H1 (cell line): ENCODE results near the gene ZC3H14. TPM values are rescaled to one million over a fixed set of nuclear protein-coding genes. Genes with fewer than 3 reads are reported as not detected.

Experiments
- ATF3 ChIP-seq: IDR thresholded peaks from 2 replicates; pipeline ENCODE4 v1.6.1; 2011; ENCODE audit warnings: low read depth, mild to moderate bottlenecking, low read length; ENCODE audit not compliant: insufficient read depth
- EZH2 ChIP-seq: fragments of 200-600 bp; sonication (generic); IDR thresholded peaks from 2 replicates; pipeline ENCODE4 v1.7.1; 2012; ENCODE audit warnings: low read depth, mild to moderate bottlenecking, moderate library complexity, low read length, inconsistent platforms; ENCODE audit not compliant: severe bottlenecking
- GABPA ChIP-seq: IDR thresholded peaks from 2 replicates; pipeline ENCODE4 v1.6.1; 2011; ENCODE audit warnings: mild to moderate bottlenecking, low read length, moderate library complexity, borderline replicate concordance; ENCODE audit not compliant: insufficient read depth
- RXRA ChIP-seq: IDR thresholded peaks from 2 replicates; pipeline ENCODE4 v1.6.1; 2011; ENCODE audit warnings: low read depth, mild to moderate bottlenecking, low read length, moderate library complexity; ENCODE audit not compliant: insufficient read depth
- SRF ChIP-seq: IDR thresholded peaks from 2 replicates; pipeline ENCODE4 v1.6.1; 2011; ENCODE audit warnings: mild to moderate bottlenecking, low read depth, low read length, moderate library complexity
- polyA plus RNA-seq, 7 experiments: library from polyadenylated mRNA; depleted of rRNA in 3 of 7; stranded (reverse) in 5 of 7; unstranded in 2 of 7; fragments of >200 nt in 5 of 7; fragments of 200-250 nt in 2 of 7; gene quantifications; 1 replicate in 5 of 7; 2 replicates in 1 of 7; 4 replicates in 1 of 7; pipeline versions ENCODE4 v1.2.1 to v1.2.3, GENCODE V29; 2011 to 2013; ENCODE audit warnings: missing spikeins in 2 of 7, mixed read lengths in 2 of 7
- total RNA-seq: library from RNA; stranded (reverse); fragmentation: NEBNext Ultra II Directional; extraction: Animal tissue kit (Norgen Biotek cat#: 25700); gene quantifications from 2 replicates; pipeline ENCODE4 v1.2.1, GENCODE V29; 2021

The ZC3H14 gene
- total and polyA plus RNA-seq, 2 of the 8 experiments (the other 6 are each of a cell fraction or from before 2014, with no cell fraction given), result 86.0 to 99.1 TPM

- TF ChIP-seq RXRA, result no peak
- no peak for TF ChIP-seq EZH2
- TF ChIP-seq GABPA, result no peak
- no peak for TF ChIP-seq ATF3
- TF ChIP-seq SRF, result no peak
Observed at GRCh38 chr14:88568196-88568595, 5.4 kb downstream of the ZC3H14 start (continued).
